DMS79 (cell line): ENCODE results near the gene SLC9A9.

Experiments
- DNase-seq: peaks from one replicate; lab custom pipeline; 2025; lab: John Stamatoyannopoulos, UW

SLC9A9 gene

GRCh38 chr3:143326983-143327778 lies 521.1 kb downstream of the SLC9A9 start:
- no peak for DNase-seq

DNA sequence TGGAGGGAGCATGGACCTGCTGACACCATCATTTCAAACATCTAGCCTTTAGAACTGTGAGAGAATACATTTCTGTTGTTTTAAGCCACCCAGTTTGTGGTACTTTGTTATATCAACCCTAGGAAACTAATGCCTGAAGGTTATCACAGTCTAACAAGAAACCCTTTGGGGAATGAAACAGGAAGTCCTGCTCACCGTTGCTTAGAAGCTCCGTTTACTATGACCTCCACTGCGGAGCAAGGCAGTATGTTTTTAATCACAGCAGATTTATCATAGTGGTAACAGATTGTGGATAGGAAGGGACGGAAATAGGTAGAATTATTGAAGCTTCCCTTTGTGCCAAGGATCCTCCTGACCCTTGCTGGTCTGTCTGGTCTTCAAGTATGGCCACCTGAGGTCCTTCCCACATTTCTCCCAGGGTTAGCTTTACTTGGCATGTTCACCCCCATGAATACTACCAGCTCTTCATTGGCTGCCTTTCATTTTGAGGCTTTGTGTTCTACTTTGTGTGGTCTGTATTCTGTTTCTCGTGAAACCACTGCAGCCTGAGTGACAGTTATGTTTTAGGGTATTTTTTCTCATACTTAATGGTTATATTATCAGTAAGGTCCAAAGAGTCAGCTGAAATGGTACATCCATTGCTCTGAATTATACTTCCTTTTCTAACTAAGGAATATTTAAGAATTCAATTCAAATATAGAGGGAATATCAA lies 527.1 kb downstream of the SLC9A9 start:
- DNase-seq: no peak

DNA sequence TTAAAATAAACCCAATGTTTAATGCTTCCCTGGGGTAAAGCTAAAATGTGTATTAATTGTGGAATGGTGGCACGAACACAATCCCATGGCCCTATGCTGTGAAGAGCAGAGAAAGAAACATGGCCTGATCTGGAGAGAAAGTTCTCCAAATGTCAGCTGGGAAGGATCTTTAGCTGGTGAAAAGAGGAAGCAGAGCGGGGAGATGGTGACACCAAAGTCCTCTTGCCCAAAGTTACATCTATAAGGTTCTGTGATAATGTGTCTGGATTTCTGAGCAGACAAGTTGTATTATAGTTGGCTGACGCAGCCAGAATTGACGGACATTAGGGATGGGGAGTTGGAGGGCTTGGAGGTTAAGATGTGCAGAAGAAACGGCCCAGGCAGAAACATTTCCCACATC lies 532.5 kb downstream of the SLC9A9 start:
- no peak for DNase-seq

DNA sequence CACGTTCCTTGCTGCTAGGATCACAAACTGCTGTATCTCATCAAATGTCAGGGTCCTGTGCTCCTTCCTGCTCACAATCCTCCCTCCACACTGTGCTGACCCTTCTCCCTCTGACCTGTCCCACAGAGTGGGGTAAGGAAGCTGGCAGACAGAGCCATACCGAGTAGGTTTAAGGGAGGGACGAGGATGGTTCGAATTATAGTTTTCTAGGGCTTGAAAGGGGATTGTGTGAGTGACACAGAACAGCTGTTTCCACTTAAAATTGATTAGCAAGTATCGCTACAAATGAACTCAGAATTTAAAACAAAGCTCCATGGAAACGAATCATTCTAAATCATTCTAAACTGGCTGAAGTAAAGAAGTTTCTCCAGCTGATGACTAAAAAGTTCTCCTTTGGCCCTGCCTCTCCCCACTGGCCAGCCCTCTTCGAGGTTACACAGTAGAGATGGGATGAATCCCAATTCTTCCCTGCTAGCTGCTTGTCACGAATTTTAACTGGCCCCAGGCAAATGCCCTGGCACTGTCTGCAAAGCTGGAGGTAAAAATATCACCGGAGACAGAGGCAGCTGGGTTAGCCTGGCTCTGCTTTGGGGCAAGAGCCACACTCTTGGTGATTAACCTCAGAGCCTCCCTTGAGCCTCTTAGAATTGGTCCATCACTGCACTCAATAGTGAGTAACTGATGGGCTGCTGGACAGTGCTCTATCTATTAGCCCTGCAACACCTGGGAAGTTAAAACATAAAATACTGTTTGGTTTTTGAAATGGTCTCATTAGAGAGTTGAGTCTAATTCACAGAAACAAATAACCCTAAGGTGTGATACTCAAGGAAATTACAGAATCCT lies 533.8 kb downstream of the SLC9A9 start:
- no peak for DNase-seq

GRCh38 chr3:143313893-143314188 lies 534.4 kb downstream of the SLC9A9 start:
- no peak for DNase-seq

- no peak for DNase-seq
Observed at GRCh38 chr3:143313025-143313892, 535.0 kb downstream of the SLC9A9 start.

DNA sequence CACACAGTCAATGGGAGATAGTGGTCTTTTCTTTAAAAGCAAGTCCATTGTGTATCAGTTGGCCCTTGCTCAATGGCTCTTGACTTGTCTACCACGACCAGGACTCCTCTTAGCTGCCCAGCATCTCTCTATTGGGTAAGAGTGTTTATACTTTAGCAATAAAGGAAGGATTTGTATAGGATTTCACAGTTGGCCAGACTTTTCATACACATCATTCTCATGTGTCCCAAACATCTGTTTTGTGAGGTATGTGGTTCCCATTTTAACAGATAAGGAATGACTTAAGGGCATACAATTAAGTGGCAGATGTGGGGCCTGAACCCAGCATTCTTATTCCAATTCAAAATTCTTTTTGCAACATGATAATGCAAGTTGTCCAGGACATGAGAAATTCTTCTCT lies 537.2 kb downstream of the SLC9A9 start:
- no peak for DNase-seq

DNA sequence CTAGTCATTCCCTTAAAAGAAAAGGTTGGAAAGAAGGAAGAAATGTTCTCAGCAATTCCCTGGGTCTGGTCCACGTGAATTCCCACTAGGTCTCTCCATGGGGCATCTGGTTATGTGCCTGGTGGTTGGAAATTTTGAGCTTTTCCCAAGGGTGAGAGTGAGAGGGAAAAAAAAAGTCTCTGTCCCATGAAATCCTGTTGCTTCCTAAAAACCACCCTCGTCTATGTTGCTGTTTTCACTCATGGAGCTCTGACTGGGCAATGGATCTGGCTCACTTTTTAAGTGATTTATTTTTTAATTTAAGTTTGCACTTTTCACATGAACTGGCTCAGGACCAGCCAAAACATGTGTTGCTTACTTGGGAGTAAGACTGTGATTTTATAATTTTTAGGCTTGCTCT lies 538.6 kb downstream of the SLC9A9 start:
- DNase-seq: no peak

DNA sequence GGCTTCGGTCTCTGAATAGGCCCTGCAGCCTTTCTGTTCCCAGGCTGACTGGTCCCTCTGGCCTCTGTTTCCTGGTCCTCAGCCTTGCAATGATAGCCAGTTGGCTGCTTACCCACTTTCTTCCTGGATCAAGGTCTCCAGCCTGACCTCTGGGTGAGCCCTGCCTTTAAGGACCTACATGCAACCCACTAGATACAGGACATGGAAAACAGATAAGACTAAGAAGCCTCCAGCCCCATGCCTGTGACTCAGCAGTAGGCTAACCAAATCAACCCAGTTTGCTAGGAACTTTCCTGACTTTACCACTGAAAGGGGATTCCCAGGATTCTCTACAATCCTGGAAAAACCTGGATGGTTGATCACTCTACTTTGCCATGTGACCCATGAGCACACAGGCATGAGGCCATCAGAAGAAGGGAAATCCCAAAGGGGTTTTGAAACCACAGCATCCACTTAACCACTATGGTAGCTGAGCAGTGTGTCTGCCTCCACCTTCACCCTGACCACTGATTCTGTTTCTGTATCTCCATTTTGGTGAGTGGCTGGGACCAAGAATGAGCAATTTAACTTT lies 540.6 kb downstream of the SLC9A9 start:
- no peak for DNase-seq

GRCh38 chr3:143306407-143306806 lies 541.9 kb downstream of the SLC9A9 start:
- DNase-seq: no peak

DNA sequence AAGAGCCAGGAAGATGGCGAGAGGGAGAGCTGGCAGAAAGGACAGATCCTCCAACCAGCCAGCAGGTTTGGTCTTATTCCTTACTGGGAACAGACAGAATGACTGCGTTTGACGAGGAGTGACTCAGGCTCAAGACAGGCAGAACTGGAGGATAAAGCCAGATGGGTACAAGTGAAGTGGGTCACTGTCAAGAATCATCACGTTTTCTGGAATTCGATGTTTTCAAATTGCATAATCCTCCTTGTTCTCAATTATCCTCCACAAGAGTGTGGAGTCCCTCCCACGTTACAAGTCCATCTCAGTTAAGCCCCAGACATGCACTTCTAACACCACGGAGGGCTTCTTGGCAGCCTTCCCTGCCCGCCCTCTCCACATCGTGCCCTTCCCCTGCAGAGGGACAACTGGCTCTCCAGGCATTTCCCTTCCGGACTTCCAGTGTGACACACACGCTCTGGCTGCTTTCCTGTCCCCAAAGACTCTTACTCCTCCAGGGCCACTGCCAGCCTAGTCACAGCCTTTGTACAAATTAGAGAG lies 545.6 kb downstream of the SLC9A9 start:
- no peak for DNase-seq

GRCh38 chr3:143301031-143301901 lies 547.0 kb downstream of the SLC9A9 start:
- no peak for DNase-seq

- no peak for DNase-seq
Observed at GRCh38 chr3:143298886-143299535, 549.3 kb downstream of the SLC9A9 start.

GRCh38 chr3:143298380-143298779 lies 549.9 kb downstream of the SLC9A9 start:
- no peak for DNase-seq

DNA sequence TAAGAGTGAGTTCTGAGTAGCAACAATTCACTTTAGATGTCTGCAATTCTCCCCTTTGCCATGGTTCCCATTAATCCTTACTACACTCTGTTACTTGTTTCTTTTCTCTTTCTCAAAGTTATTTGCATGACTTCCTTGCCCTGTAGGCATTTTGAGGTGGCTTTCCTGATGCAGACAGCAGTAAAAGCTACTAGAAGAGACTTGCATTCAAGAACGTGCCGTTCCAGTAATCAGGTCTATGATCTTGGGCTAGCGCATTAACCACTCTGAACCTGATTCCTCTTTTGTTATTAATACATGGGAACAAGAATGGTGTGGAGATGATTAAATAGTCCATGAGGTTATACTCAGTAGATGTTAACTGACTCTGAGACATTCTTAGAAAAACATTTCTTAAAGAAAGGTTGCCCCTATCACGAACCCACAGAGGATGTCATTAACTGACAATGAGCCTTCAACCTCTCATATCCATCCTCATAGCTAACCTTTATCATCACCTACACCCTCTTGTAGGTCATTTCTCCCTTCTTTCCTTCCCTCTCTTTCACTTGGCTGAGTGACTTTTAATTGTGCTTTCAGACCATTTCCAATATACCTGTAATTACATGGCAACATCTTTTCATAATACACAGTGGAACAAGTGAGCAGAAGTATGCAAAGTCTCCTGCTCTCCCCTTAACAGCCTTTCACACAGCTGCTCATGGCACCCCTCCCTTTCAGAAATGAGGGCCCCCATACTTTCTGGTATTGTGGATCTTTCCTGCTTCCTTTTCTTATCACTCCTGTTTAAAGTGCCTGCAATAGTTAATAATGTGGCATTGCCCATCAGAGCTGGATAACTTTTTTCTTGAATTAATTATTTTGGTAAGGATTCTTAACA lies 552.8 kb downstream of the SLC9A9 start:
- no peak for DNase-seq

- DNase-seq: no peak
Observed at GRCh38 chr3:143294188-143294587, 554.1 kb downstream of the SLC9A9 start.

GRCh38 chr3:143291836-143292447 lies 556.3 kb downstream of the SLC9A9 start:
- DNase-seq: no peak

- DNase-seq: no peak
Observed at GRCh38 chr3:143288944-143289343, 559.3 kb downstream of the SLC9A9 start.
